ELF-1 (cell line): ENCODE results near the gene GPC4.

ENCODE experiments used
- DNase-seq: peaks from one replicate; pipeline ENCODE4 v3.0.0-alpha.2; 2016; ENCODE audit warnings: low read depth, low spot score

The GPC4 gene

DNA sequence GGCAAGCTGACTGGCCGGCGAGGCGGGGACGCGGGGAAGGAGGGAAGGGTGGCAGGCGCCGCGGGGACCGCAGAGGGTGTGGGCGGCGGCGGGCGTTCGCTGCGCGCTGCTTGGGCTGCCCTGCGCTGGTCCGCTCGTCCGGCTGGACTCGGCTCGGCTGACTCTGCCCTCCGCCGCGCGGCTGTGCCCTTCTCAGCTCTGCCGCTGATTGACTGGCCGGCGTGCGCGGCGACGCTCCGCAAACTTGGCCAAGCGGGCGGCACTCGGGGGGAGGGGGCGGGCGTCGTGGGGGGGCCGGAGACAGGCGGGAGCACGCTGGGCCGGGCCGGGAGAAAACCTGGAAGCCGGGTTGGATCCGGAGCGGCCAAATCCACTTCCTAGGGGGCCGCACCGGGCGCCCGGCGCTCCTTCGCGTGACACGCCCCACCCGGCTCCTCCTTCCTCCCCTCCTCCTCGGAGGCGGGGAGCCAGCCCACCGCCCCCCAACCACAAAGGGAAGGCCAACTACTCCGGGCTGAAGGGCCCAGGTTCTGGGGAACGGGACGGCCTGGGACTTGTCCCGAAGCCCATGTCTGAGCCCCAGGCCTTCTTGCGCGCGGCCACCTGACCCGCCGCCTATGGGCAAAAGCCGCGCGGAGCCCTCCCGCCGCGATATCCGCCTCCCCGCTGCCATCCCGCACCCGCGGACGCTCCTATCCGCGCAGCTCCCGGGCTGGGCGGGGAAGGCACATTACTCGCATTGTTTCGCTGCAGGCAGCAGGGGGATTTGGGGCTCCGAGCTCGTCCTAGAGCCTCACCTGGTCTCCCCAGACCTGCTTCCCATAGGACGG, at the start of gene GPC4:
Gene GPC4 (minus strand): TSS at position 214 of the 830 bp plus-strand sequence. CDS start 524 bp downstream, outside the sequence.
- DNase-seq, result peak; percentile 84

DNA sequence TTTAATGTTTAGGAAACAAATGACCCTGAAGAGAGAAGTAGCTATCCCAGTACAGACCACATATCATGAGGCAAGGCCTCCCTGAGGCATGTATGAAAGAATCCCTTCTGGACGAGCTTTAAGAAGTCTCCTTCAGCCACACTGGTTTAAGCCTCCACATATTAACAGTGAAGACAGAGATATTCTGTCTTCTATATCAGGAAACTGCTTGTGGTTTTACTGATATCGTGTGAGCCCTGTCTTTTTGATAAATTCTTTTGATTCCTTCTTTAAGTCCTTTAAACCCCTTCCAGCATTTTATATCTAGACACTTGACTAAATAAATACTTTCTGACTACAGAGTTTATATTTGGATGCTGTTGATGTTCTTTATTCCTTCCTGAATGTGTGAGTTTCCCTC, 45.9 kb upstream of the GPC4 start:
- no peak for DNase-seq

GRCh38 chrX:133454924-133455323, 39.6 kb upstream of the GPC4 start:
- DNase-seq, result no peak

DNA sequence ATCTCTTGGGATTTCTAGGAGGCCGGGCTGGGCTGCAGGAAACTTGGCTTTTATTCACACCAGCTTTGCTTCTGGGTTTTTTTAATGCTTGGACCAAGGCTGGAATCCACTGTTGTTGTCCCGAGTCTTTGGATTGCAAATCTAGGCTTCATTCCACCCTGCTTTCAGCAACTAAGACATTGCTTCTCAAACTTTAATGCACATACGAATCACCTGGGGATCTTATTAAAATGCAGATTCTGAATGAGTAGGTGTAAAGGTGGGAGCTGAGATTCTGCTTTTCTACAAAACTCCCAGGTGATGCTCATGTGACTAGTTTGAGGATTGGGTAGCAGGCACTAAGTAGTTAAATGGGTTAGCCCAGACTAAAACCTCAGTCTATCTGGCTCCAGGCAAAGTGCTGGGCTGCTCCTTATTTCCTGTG, 39.2 kb upstream of the GPC4 start:
- DNase-seq, result peak; percentile 52

- no peak for DNase-seq
Measured at GRCh38 chrX:133448512-133449076, 33.3 kb upstream of the GPC4 start.

- peak; percentile 89 for DNase-seq
Measured at GRCh38 chrX:133444952-133445831, 29.9 kb upstream of the GPC4 start.

DNA sequence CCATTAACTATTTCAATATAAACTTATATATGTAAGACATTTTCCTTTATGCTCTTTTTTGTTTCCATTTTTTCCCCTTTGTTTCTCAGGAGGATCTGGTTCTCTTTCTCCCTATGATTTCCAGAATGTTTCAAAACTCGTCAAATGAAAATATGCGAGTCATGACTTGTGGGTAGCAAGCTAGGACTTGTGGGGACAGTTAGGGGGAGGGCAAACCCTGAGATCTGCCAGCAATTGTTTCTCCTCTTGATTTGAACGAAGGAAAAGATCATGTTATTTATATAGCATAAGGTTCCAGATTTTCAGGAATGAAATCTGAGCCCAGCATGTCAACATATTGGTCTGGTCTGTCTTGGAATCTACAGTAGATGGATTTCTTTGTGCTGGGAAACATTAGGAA, 28.9 kb upstream of the GPC4 start:
- DNase-seq, result no peak

DNA sequence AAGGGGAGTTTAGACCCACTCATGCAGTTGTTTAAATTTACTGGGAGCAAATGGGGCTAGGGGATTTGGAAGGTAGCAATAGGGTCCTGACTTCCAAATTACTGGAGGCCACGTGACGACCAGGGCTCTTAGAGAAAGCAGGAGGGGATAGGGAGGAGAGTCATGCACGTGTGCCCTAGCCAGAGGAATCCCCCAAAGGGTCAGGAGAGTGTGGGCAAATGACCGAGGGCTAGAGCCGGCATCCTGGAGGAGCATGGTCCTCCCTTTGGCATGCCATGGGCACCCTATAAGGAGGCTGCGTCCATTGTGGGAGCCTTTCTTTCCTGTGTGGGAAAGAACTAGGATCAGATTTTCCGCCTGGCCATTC, 25.5 kb upstream of the GPC4 start:
- no peak for DNase-seq

DNA sequence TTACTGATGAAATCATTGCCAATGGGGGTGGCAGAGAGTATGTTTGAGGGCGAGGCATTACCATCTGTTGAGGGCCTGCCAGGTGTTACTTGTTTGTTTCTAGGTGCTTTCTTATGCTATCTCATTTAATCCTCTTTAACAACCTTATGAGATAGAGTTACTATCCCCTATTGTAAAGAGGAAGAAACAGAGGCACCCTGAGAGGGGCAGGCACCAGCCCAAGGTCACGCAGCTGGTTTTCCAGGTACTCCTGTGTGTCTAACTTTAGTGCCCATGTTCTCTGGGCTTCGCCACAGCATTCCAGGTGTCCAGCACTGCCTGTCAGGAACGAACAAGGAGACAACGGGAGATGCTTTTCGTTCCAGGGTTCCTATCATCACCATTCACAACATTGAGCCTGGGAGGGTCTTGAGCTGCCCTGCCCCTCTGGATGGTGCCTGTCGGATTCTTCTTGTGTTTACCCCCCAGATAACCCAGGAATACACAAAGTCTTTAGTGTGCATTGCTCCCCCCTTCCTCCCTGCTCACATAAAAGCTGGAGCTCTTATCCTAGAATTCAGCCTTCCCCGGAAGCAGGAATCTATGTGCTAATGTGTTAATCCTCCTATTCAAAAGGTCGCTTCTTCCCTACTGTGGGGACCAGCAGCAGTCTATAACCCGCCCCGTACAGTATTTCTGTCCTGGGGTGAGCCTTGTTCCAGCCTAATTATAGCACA, 24.9 kb upstream of the GPC4 start:
- DNase-seq, result peak; percentile 78

GRCh38 chrX:133437766-133438165, 22.5 kb upstream of the GPC4 start:
- DNase-seq, result no peak

DNA sequence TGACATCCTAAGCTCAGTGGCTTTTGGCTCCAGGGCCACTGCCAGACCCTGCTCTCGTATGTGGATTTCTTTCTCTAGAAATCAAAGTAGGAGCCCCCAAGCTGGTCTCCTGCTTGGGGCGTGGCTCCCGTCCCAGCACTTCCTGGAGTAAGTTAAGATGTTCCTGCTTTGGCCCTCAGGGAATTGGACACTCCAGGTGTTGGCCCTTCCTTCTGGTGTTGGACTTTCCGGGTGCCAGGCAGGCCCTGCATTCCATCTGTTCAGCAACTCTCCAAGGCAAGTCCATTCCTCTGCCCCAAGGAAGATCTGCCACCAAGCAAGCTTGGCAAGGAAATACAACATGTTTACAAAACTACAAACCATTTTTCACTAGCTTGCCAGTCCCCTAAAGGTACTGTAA, 22.1 kb upstream of the GPC4 start:
- peak; percentile 83 for DNase-seq

DNA sequence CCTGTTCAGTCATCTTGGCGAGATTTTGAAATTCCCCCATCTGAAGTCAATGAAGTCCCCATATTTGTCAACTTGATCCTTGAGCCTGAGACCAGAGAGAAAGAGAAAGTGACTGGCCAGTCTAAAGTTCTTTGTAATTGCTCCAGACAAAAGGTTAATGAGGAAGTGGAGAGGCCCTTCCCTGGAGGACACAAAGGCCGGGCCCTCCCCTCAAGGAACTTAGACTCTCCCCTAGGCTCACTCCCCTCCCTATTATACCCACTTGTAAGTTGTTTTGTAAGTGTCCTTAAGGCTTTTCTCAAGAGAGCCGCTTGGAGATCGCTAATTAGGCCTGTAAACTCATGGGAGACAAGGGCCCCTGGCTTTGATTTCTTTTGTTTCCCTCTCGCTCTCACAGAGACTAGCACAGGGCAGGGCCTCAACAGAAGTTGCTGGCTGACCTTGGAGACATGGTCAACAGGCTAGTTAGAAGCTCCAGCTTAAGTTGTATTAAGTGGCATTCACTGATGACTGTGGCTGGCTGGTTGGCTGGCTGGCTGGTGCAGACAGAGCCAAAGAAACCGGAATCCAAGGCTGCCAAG, 20.3 kb upstream of the GPC4 start:
- DNase-seq, result peak; percentile 92

DNA sequence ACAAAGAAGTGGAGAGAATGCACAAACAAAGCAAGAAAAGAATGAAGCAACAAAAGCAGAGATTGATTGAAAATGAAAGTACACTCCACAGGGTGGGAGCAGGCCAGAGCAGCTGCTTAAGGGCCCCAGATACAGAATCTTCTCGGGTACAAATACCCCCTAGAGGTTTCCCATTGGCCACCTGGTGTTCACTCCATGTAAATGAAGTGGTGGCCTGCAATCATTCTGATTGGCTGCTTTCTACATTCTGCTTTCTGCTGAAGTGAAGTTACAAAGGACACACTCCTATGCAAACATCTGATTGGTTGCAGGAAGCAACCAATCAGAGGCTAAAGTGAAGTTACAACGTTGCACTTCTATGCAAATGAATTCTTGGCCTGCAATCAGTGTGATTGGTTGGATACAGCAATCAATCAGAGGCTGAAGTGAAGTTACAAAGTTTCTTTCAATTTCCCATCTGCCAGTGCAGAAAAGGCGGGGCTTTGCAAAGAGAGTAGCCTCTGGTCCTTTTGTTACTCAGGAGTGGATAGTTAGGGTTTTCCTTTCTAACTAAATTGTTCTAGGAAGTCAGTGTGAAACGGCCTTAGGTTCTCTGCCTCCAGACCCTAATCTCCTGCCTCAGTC, 19.0 kb upstream of the GPC4 start:
- peak; percentile 59 for DNase-seq

- no peak for DNase-seq
Measured at GRCh38 chrX:133419911-133420310, 4.6 kb upstream of the GPC4 start.

GRCh38 chrX:133418588-133418987, 3.3 kb upstream of the GPC4 start:
- DNase-seq, result peak; percentile 64

DNA sequence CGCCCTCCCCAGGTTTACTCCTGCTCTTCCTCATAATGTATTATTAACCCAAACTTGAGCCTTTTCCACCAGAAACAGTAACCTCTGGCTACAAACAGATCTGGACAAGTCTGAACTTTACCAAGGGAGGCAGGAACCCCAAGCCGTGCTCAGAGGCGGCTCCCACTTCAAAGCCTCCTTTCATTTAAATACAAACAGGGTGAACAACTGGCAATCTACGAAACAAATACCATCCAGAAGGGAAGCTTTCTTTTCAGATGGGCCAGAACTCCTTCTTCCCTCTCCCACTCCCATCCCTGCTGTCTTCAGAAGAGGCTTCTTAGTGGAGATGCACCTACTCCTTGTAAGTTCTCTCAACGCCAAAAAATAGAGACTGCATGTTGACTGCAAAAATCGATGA, 2.1 kb upstream of the GPC4 start:
- DNase-seq, result peak; percentile 50

- peak; percentile 53 for DNase-seq
Measured at GRCh38 chrX:133414406-133415275, 648 bp downstream of the GPC4 start.

DNA sequence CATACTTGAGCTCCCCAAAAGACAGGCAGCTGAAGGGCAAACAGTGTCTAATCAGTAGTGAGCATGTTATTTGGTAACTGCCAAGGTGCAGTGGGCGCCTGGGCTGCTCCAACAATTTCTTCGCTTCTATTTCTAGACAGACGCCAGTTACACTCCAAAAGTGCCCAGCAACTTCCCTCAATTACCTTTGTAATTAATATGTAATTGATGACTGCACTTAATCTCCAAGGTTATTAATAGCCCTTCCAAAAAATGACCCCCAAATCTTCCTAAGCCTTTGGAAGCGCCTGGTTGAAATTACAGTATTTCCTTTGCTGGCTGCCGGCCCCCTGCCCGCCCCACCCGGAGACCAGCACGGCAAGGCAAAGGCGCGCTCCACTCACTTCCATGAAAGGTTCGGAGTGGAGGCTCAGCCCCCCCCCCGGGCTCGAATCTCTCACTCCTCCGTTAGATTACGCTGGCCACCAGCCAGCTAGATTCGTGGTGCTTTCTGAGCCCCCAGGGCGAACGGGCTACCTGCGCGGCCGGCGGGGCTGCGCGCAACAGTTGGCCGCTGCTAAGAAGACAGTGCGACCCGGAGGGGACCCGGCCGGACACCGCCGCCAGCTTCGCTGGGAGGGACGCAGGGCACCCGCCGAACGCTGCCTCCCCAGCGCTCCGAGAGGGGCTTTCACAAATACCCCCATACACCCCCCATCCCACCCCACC, 1.9 kb downstream of the GPC4 start:
- DNase-seq, result peak; percentile 78

DNA sequence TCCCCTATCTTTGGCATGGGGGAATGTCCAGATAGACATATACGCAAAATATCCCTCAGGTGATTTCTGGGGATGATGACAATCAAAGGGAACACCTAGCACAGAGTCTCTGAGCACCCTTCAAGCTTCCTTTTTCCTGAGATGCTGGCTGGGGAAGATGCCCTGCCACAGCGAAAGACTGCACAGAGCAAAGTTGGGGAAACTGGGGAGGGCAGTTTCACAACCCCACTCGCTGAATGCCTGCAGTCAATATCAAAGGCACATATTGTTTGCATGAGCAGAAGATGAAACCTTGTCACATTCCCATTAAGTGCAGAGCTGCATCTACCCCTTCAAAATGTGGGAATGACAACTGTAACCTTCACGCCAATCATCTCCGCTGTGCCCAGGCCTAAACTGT, 2.6 kb downstream of the GPC4 start:
- no peak for DNase-seq
